Activated CD8-positive, alpha-beta T cell treated with anti-CD3 and anti-CD28 coated beads for 36 hours (primary cell): Measurements from ENCODE around the gene ALG12. TPM values are rescaled to one million over a fixed set of nuclear protein-coding genes. Genes with fewer than 3 reads are reported as not detected.

ENCODE experiments used
- ATAC-seq: fragments of 200-7000 bp; cut with Tn5 transposase; one replicate; pipeline ENCODE4 v1.10.0; 2021; ENCODE audit warnings: mild to moderate bottlenecking, moderate library complexity
- CTCF ChIA-PET: fragments of 350-600 bp; sonication (Branson Sonifier 250); formaldehyde crosslinking; loops from one replicate; lab custom pipeline; 2021; ENCODE audit warnings: antibody characterized with exemption; lab: Charles Lee
- POLR2A ChIA-PET: fragments of 350-600 bp; sonication (Branson Sonifier 250); formaldehyde crosslinking; loops from one replicate; lab custom pipeline; 2021; ENCODE audit warnings: antibody characterized with exemption; lab: Charles Lee
- DNase-seq: peaks from one replicate; pipeline ENCODE4 v3.0.0-alpha.2; 2020
- H3K27ac Mint-ChIP-seq: one replicate; pipeline ENCODE4 v1.8.0; 2021; ENCODE audit warnings: mild to moderate bottlenecking, mixed read lengths
- H3K27me3 Mint-ChIP-seq: one replicate; pipeline ENCODE4 v1.8.0; 2021; ENCODE audit warnings: mixed read lengths
- H3K36me3 Mint-ChIP-seq: one replicate; pipeline ENCODE4 v1.8.0; 2021; ENCODE audit warnings: low read depth, mixed read lengths
- H3K4me1 Mint-ChIP-seq: one replicate; pipeline ENCODE4 v1.8.0; 2021; ENCODE audit warnings: low read depth, mixed read lengths
- H3K4me3 Mint-ChIP-seq: one replicate; pipeline ENCODE4 v1.8.0; 2021; ENCODE audit warnings: mild to moderate bottlenecking, moderate library complexity, mixed read lengths
- H3K9me3 Mint-ChIP-seq: one replicate; pipeline ENCODE4 v1.8.0; 2021; ENCODE audit warnings: mixed read lengths
- intact Hi-C: fragments of 100-400 bp; cut with micrococcal nuclease; formaldehyde crosslinking; loops from one replicate; pipeline ENCODE4 v1.10.0; 2022
- total RNA-seq, 2 experiments: library from RNA; stranded (reverse); gene quantifications; one replicate each; pipeline ENCODE4 v1.2.3, GENCODE V29; 2021
- TF ChIP-seq, protein P1 (sequence below): fragments of 200-600 bp; IDR thresholded peaks from one replicate; pipeline ENCODE4 v1.8.0; 2022; ENCODE audit warnings: antibody characterized with exemption, mild to moderate bottlenecking

ALG12 gene
- total RNA-seq, 2 experiments from 2014 or later: 10.7 to 12.0 TPM

GRCh38 chr22:49941507-49942316 lies 23.5 kb upstream of the ALG12 start:
- no peaks in the 10 kb centered on the region for H3K36me3 Mint-ChIP-seq
- POLR2A ChIA-PET: interaction anchor here (1.0 kb wide), 1 partner anchor 18 kb away, joined by 3 read pairs; no protein-coding TSS in a partner anchor
- CTCF ChIA-PET: no interaction called here
- TF ChIP-seq, protein P1, sequence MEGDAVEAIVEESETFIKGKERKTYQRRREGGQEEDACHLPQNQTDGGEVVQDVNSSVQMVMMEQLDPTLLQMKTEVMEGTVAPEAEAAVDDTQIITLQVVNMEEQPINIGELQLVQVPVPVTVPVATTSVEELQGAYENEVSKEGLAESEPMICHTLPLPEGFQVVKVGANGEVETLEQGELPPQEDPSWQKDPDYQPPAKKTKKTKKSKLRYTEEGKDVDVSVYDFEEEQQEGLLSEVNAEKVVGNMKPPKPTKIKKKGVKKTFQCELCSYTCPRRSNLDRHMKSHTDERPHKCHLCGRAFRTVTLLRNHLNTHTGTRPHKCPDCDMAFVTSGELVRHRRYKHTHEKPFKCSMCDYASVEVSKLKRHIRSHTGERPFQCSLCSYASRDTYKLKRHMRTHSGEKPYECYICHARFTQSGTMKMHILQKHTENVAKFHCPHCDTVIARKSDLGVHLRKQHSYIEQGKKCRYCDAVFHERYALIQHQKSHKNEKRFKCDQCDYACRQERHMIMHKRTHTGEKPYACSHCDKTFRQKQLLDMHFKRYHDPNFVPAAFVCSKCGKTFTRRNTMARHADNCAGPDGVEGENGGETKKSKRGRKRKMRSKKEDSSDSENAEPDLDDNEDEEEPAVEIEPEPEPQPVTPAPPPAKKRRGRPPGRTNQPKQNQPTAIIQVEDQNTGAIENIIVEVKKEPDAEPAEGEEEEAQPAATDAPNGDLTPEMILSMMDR: no peak
- H3K27me3 Mint-ChIP-seq: no peaks in the 10 kb centered on the region
- ATAC-seq (no peak), DNase-seq (no peak)
- no peak overlapping the region for H3K4me3 Mint-ChIP-seq
- no peaks in the 10 kb centered on the region for H3K9me3 Mint-ChIP-seq
- intact Hi-C loops: no loop called here
- peaks cover 13% of the 10 kb centered on the region for H3K4me1 Mint-ChIP-seq
- no peak overlapping the region for H3K27ac Mint-ChIP-seq

DNA sequence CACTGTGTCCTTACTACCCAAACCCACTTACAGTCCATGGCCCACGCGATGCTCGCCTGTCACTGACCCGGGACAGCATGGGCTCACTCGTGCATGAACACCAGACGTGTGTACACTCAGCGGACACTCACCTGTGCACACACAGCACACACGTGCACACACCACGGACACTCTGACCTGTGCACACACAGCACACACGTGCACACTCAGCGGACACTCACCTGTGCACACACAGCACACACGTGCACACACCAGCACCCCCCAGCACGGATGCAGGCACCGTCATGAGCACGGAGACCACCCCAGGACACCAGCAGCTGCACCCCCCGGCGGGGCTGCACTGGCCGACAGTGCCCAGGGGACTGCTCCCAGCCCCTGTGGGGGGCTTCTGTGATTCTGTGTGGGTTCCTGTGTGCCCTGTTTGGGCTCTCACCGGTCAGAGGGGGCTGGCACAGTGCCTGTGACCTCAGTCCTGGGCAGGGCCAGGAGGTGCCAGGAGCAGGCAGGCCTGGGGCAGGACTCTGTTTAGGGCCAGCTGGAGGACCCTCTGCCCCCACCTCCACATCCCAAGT lies 20.4 kb upstream of the ALG12 start:
- Mint-ChIP-seq H3K27me3 (no peaks in the 10 kb centered on the region), H3K36me3 (no peaks in the 10 kb centered on the region), H3K4me1 (peaks cover 11% of the 10 kb centered on the region), H3K9me3 (no peaks in the 10 kb centered on the region), H3K27ac (no peak overlapping the region), H3K4me3 (no peak overlapping the region)
- TF ChIP-seq, protein P1: no peak
- ATAC-seq (no peak), DNase-seq (no peak)
- ChIA-PET CTCF (interaction anchor here (1.0 to 1.2 kb wide), 2 partner anchors 8 to 92 kb away, joined by 4 to 5 read pairs; no protein-coding TSS in a partner anchor), POLR2A (interaction anchor here (1.0 to 1.5 kb wide), 4 partner anchors 8 to 73 kb away, joined by 3 to 8 read pairs (median 3); partner anchors contain the start of gene IL17REL)
- intact Hi-C loops: no loop called here

GRCh38 chr22:49937758-49938564 lies 19.7 kb upstream of the ALG12 start:
- ChIA-PET CTCF (interaction anchor here (1.0 to 1.2 kb wide), 2 partner anchors 7 to 92 kb away, joined by 4 to 5 read pairs; no protein-coding TSS in a partner anchor), POLR2A (interaction anchor here (1.0 to 2.6 kb wide), 6 partner anchors 9 to 74 kb away, joined by 3 to 13 read pairs (median 6); partner anchors contain the start of gene IL17REL)
- Mint-ChIP-seq H3K27me3 (no peaks in the 10 kb centered on the region), H3K36me3 (no peaks in the 10 kb centered on the region), H3K4me1 (peaks cover 16% of the 10 kb centered on the region), H3K4me3 (no peak overlapping the region), H3K27ac (no peak overlapping the region), H3K9me3 (no peaks in the 10 kb centered on the region)
- TF ChIP-seq, protein P1: no peak
- ATAC-seq (no peak), DNase-seq (no peak)
- intact Hi-C loops: no loop called here

DNA sequence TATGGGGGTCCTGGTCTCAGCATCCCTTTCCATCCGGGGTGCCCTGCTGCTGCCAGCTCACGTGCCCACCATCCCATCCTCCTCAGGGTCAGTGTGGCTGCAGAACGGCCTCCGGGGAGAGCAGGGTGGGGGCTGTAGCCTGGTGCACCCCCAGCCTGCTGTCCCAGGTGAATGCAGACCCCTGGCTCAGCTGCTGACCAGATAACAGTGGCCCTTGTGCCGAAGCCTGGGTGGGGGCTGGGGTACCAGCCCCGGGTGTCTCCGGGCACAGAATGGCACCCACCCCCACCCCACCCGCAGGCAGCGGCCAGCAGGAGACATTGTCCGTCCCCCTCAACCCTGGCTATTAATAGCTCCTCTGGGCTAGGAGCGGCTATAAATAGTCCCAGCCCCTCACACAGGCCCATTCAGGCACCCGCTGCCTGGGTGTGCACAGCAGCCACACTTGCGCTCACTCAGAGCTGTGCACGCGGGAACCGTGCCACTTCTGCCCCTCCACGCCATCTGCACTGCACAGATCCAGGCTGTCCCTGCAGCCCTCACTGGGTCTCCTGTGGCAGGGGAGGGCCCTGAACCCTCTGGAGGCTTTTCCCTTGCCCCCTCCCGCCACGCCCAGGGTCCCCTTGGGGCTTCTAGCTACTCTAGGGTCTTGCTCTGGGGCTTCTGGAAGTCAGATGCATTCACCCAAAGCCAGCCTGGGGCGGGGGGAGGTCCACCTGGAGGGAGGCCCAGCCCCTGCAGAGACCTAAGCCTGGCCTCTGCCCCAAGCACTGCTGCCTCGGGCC lies 18.9 kb upstream of the ALG12 start:
- Mint-ChIP-seq H3K27ac (peak overlapping the region; percentile 90), H3K9me3 (no peaks in the 10 kb centered on the region), H3K4me1 (peaks cover 19% of the 10 kb centered on the region), H3K36me3 (no peaks in the 10 kb centered on the region), H3K4me3 (peak overlapping the region; percentile 63), H3K27me3 (no peaks in the 10 kb centered on the region)
- POLR2A ChIA-PET: interaction anchor here (1.1 to 2.6 kb wide), 8 partner anchors 9 to 56 kb away, joined by 3 to 13 read pairs (median 7); partner anchors contain the start of gene PIM3
- TF ChIP-seq, protein P1: no peak
- ATAC-seq: no peak
- DNase-seq: no peak
- CTCF ChIA-PET: interaction anchor here (1.2 to 1.6 kb wide), 3 partner anchors 35 to 93 kb away, joined by 3 to 7 read pairs (median 5); no protein-coding TSS in a partner anchor
- intact Hi-C loops: no loop called here
